Measurements from ENCODE around the gene SEZ6L2.

DNA sequence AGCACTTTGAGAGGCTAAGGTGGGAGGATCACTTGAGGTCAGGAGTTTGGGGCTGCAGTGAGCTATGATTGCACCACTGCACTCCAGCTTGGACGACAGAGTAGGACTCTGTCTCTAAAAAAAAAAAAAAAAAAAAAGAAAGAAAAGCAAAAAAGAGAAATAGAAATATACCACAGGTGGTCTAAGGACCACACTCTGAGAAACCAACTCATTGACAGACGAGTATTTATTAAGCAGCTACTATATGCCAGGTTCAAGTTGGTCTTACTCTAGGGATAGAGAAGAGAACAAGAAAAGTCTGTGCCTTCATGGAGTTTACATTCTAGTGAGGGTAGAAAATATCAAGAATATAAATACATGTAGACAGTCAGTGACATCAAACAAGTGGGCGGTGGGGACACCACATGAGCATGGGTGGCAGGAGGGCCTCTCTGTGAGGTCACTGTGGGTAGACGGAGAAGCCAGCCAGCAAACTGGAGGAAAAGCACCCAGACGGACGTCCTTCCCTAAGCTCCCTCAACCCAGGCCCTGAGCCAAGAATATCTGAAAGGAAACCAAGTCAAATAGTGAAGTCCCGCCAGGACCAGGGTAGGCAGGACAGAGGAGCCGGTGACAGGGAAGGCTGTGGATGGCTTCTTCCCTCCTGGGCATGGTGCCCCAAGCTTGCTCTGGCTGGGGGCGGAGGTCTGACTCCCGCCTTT lies 41.1 kb downstream of the SEZ6L2 start:
- TF ChIP-seq, protein P1, sequence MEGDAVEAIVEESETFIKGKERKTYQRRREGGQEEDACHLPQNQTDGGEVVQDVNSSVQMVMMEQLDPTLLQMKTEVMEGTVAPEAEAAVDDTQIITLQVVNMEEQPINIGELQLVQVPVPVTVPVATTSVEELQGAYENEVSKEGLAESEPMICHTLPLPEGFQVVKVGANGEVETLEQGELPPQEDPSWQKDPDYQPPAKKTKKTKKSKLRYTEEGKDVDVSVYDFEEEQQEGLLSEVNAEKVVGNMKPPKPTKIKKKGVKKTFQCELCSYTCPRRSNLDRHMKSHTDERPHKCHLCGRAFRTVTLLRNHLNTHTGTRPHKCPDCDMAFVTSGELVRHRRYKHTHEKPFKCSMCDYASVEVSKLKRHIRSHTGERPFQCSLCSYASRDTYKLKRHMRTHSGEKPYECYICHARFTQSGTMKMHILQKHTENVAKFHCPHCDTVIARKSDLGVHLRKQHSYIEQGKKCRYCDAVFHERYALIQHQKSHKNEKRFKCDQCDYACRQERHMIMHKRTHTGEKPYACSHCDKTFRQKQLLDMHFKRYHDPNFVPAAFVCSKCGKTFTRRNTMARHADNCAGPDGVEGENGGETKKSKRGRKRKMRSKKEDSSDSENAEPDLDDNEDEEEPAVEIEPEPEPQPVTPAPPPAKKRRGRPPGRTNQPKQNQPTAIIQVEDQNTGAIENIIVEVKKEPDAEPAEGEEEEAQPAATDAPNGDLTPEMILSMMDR (IDR thresholded peaks at IDR 0.05), result no peak
- TF ChIP-seq POLR2A (IDR thresholded peaks at IDR 0.05), result no peak
